HG02623 (cell line): ENCODE data around the gene SSBP3.

Source experiments
- ATAC-seq: cut with Tn5 transposase; IDR thresholded peaks from one replicate; pipeline ENCODE4 v1.9.1; 2021; ENCODE audit warnings: moderate library complexity; ENCODE audit not compliant: unreplicated experiment

Gene SSBP3

GRCh38 chr1:54375298-54375697 is 30.9 kb downstream of the SSBP3 start:
- no peak for ATAC-seq

GRCh38 chr1:54374766-54375165 is 31.4 kb downstream of the SSBP3 start:
- ATAC-seq = no peak

GRCh38 chr1:54372978-54373377 is 33.2 kb downstream of the SSBP3 start:
- no peak for ATAC-seq

- no peak for ATAC-seq
Measured at GRCh38 chr1:54371942-54372275, 34.3 kb downstream of the SSBP3 start.

GRCh38 chr1:54371038-54371941 is 34.9 kb downstream of the SSBP3 start:
- ATAC-seq = no peak

GRCh38 chr1:54370287-54370989 is 35.8 kb downstream of the SSBP3 start:
- ATAC-seq = no peak

GRCh38 chr1:54367613-54368012 is 38.6 kb downstream of the SSBP3 start:
- no peak for ATAC-seq

GRCh38 chr1:54365847-54366246 is 40.3 kb downstream of the SSBP3 start:
- ATAC-seq = no peak

GRCh38 chr1:54365398-54365797 is 40.8 kb downstream of the SSBP3 start:
- ATAC-seq = no peak

GRCh38 chr1:54364995-54365394 is 41.2 kb downstream of the SSBP3 start:
- no peak for ATAC-seq

- ATAC-seq = no peak
Measured at GRCh38 chr1:54364582-54364981, 41.6 kb downstream of the SSBP3 start.

- ATAC-seq = no peak
Measured at GRCh38 chr1:54363925-54364324, 42.3 kb downstream of the SSBP3 start.

- ATAC-seq = no peak
Measured at GRCh38 chr1:54362881-54363340, 43.3 kb downstream of the SSBP3 start.

- ATAC-seq = no peak
Measured at GRCh38 chr1:54361342-54361741, 44.9 kb downstream of the SSBP3 start.

GRCh38 chr1:54360165-54361005 is 45.8 kb downstream of the SSBP3 start:
- no peak for ATAC-seq

- no peak for ATAC-seq
Measured at GRCh38 chr1:54359393-54360162, 46.6 kb downstream of the SSBP3 start.

GRCh38 chr1:54358503-54359168 is 47.6 kb downstream of the SSBP3 start:
- no peak for ATAC-seq

GRCh38 chr1:54357967-54358366 is 48.2 kb downstream of the SSBP3 start:
- no peak for ATAC-seq

GRCh38 chr1:54356680-54357147 is 49.5 kb downstream of the SSBP3 start:
- no peak for ATAC-seq
